SK-N-SH treated with all-trans-retinoic acid at 6 μM for 48 hours (cell line): ENCODE data around the gene QARS1.

Experiments
- ESRRG ChIP-seq: fragments of 250-450 bp; sonication (Bioruptor Pico); IDR thresholded peaks from 2 replicates; pipeline ENCODE4 v1.6.1; 2021; ENCODE audit warnings: mild to moderate bottlenecking
- GLIS3 ChIP-seq: fragments of 250-450 bp; sonication (Bioruptor Pico); IDR thresholded peaks from 2 replicates; pipeline ENCODE4 v1.5.0; 2020; ENCODE audit warnings: mild to moderate bottlenecking, moderate library complexity
- ZC3H10 ChIP-seq: fragments of 250-450 bp; sonication (Bioruptor Pico); IDR thresholded peaks from 2 replicates; pipeline ENCODE4 v1.5.1; 2021; ENCODE audit warnings: mild to moderate bottlenecking, moderate library complexity
- TF ChIP-seq, protein P1 (sequence below): fragments of 250-450 bp; sonication (Bioruptor Pico); IDR thresholded peaks from 2 replicates; pipeline ENCODE4 v1.5.1; 2020; ENCODE audit warnings: low read depth, mild to moderate bottlenecking, moderate library complexity
- TF ChIP-seq, protein P2 (sequence below): fragments of 250-450 bp; sonication (Bioruptor Pico); IDR thresholded peaks from 2 replicates; pipeline ENCODE4 v1.8.0; 2020; ENCODE audit warnings: mild to moderate bottlenecking, moderate library complexity, borderline replicate concordance
- TF ChIP-seq, protein P3 (sequence below): fragments of 250-450 bp; sonication (Bioruptor Pico); IDR thresholded peaks from 2 replicates; pipeline ENCODE4 v1.8.0; 2021; ENCODE audit warnings: low read depth, mild to moderate bottlenecking, moderate library complexity, borderline replicate concordance

GRCh38 chr3:49153349-49153912 is 48.9 kb upstream of the QARS1 start:
- TF ChIP-seq, protein P1, sequence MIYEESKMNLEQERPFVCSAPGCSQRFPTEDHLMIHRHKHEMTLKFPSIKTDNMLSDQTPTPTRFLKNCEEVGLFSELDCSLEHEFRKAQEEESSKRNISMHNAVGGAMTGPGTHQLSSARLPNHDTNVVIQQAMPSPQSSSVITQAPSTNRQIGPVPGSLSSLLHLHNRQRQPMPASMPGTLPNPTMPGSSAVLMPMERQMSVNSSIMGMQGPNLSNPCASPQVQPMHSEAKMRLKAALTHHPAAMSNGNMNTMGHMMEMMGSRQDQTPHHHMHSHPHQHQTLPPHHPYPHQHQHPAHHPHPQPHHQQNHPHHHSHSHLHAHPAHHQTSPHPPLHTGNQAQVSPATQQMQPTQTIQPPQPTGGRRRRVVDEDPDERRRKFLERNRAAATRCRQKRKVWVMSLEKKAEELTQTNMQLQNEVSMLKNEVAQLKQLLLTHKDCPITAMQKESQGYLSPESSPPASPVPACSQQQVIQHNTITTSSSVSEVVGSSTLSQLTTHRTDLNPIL = no peak
- no peak for TF ChIP-seq ESRRG (CRISPR knock-in tag)
- no peak for TF ChIP-seq ZC3H10
- TF ChIP-seq, protein P2, sequence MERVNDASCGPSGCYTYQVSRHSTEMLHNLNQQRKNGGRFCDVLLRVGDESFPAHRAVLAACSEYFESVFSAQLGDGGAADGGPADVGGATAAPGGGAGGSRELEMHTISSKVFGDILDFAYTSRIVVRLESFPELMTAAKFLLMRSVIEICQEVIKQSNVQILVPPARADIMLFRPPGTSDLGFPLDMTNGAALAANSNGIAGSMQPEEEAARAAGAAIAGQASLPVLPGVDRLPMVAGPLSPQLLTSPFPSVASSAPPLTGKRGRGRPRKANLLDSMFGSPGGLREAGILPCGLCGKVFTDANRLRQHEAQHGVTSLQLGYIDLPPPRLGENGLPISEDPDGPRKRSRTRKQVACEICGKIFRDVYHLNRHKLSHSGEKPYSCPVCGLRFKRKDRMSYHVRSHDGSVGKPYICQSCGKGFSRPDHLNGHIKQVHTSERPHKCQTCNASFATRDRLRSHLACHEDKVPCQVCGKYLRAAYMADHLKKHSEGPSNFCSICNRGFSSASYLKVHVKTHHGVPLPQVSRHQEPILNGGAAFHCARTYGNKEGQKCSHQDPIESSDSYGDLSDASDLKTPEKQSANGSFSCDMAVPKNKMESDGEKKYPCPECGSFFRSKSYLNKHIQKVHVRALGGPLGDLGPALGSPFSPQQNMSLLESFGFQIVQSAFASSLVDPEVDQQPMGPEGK (CRISPR knock-in tag) = no peak
- no peak for TF ChIP-seq GLIS3 (CRISPR knock-in tag)
- TF ChIP-seq, protein P3, sequence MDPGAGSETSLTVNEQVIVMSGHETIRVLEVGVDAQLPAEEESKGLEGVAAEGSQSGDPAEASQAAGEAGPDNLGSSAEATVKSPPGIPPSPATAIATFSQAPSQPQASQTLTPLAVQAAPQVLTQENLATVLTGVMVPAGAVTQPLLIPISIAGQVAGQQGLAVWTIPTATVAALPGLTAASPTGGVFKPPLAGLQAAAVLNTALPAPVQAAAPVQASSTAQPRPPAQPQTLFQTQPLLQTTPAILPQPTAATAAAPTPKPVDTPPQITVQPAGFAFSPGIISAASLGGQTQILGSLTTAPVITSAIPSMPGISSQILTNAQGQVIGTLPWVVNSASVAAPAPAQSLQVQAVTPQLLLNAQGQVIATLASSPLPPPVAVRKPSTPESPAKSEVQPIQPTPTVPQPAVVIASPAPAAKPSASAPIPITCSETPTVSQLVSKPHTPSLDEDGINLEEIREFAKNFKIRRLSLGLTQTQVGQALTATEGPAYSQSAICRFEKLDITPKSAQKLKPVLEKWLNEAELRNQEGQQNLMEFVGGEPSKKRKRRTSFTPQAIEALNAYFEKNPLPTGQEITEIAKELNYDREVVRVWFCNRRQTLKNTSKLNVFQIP (CRISPR knock-in tag) = no peak
